Liver (tissue), 9 donors: ENCODE data around the gene CSDE1. TPM values are rescaled to one million over a fixed set of nuclear protein-coding genes. Genes with fewer than 3 reads are reported as not detected.
A peak's percentile ranks its signal among the peaks of the same experiment; 100 is the strongest.
"Not testable (repeated sequence)": the region's sequence is repeated elsewhere in the genome, so short reads cannot be mapped to it uniquely, and the experiment has no call there.

Source experiments
- DNase-seq: peaks from one replicate; pipeline ENCODE4 v3.0.0-alpha.2; 2017; ENCODE audit warnings: low spot score
- H3K27ac ChIP-seq, 2 donors: one replicate each; pipeline ENCODE4 v1.7.0; 2013; ENCODE audit warnings: inconsistent platforms in 2 of 2, low read length in 2 of 2, control low read depth in 1 of 2, low read depth in 1 of 2, mild to moderate bottlenecking in 1 of 2
- H3K27me3 ChIP-seq, 4 donors: one replicate each; pipeline versions ENCODE4 v1.6.1 to v1.7.0; 2013; ENCODE audit warnings: low read length in 3 of 4, inconsistent platforms in 1 of 4, mild to moderate bottlenecking in 1 of 4, moderate library complexity in 1 of 4; ENCODE audit not compliant: control insufficient read depth in 4 of 4, insufficient read depth in 4 of 4
- H3K36me3 ChIP-seq, 4 donors: one replicate each; pipeline versions ENCODE4 v1.6.1 to v1.7.0; 2013; ENCODE audit warnings: low read length in 3 of 4, mild to moderate bottlenecking in 3 of 4, low read depth in 1 of 4, moderate library complexity in 1 of 4; ENCODE audit not compliant: control insufficient read depth in 4 of 4, insufficient read depth in 3 of 4
- H3K4me1 ChIP-seq, 4 donors: one replicate each; pipeline versions ENCODE4 v1.6.1 to v1.7.0; 2013; ENCODE audit warnings: low read length in 3 of 4, mild to moderate bottlenecking in 3 of 4, moderate library complexity in 1 of 4; ENCODE audit not compliant: control insufficient read depth in 4 of 4, insufficient read depth in 4 of 4
- H3K4me3 ChIP-seq, 3 donors: one replicate each; pipeline versions ENCODE4 v1.6.1 to v1.7.0; 2013; ENCODE audit warnings: low read length in 3 of 3, control low read depth in 1 of 3, low read depth in 1 of 3, mild to moderate bottlenecking in 1 of 3
- H3K9ac ChIP-seq, 2 donors: one replicate each; pipeline ENCODE4 v1.7.0; 2013; ENCODE audit warnings: low read length in 2 of 2, mild to moderate bottlenecking in 2 of 2, moderate library complexity in 2 of 2, control low read depth in 1 of 2, low read depth in 1 of 2
- H3K9me3 ChIP-seq, 4 donors: one replicate each; pipeline versions ENCODE4 v1.6.1 to v1.7.0; 2013; ENCODE audit warnings: low read length in 3 of 4; ENCODE audit not compliant: control insufficient read depth in 4 of 4
- ATF3 ChIP-seq: IDR thresholded peaks from 2 replicates; pipeline ENCODE4 v1.6.1; 2016; ENCODE audit warnings: antibody characterized with exemption
- CTCF ChIP-seq: fragments of 150-350 bp; IDR thresholded peaks from 2 replicates; pipeline ENCODE4 v1.5.1; 2017; ENCODE audit warnings: improper control_type of control experiment, low read depth, low read length; ENCODE audit not compliant: missing input control
- EGR1 ChIP-seq, 2 donors: IDR thresholded peaks; 2 replicates each; pipeline ENCODE4 v1.6.1; 2016 to 2018; ENCODE audit warnings: antibody characterized with exemption in 2 of 2, low read depth in 2 of 2
- FOXA2 ChIP-seq: IDR thresholded peaks from 2 replicates; pipeline ENCODE4 v1.6.1; 2016; ENCODE audit warnings: antibody characterized with exemption
- GABPA ChIP-seq, 2 donors: IDR thresholded peaks in 1 of 2; conservative IDR thresholded peaks in 1 of 2; 2 replicates each; pipeline ENCODE4 v1.6.1; 2016; ENCODE audit warnings: antibody characterized with exemption in 2 of 2, mild to moderate bottlenecking in 1 of 2, moderate library complexity in 1 of 2
- HNF4A ChIP-seq, 2 donors: conservative IDR thresholded peaks; 2 replicates each; pipeline ENCODE4 v1.6.1; 2016; ENCODE audit warnings: antibody characterized with exemption in 2 of 2, mild to moderate bottlenecking in 2 of 2
- HNF4G ChIP-seq: IDR thresholded peaks from 2 replicates; pipeline ENCODE4 v1.6.1; 2016; ENCODE audit warnings: antibody characterized with exemption
- JUND ChIP-seq, 2 donors: IDR thresholded peaks; 2 replicates each; pipeline ENCODE4 v1.6.1; 2016; ENCODE audit warnings: antibody characterized with exemption in 2 of 2
- MAX ChIP-seq: IDR thresholded peaks from 2 replicates; pipeline ENCODE4 v1.6.1; 2016; ENCODE audit warnings: antibody characterized with exemption
- NR2F2 ChIP-seq: IDR thresholded peaks from 2 replicates; pipeline ENCODE4 v1.6.1; 2016; ENCODE audit warnings: antibody characterized with exemption
- RAD21 ChIP-seq, 2 donors: IDR thresholded peaks; 2 replicates each; pipeline ENCODE4 v1.6.1; 2016; ENCODE audit warnings: antibody characterized with exemption in 2 of 2, mild to moderate bottlenecking in 2 of 2
- REST ChIP-seq: IDR thresholded peaks from 2 replicates; pipeline ENCODE4 v1.6.1; 2016; ENCODE audit warnings: antibody characterized with exemption, mild to moderate bottlenecking
- RXRA ChIP-seq, 2 donors: IDR thresholded peaks; 2 replicates each; pipeline ENCODE4 v1.6.1; 2017 to 2018; ENCODE audit warnings: antibody characterized with exemption in 2 of 2, mild to moderate bottlenecking in 1 of 2
- SP1 ChIP-seq: IDR thresholded peaks from 2 replicates; pipeline ENCODE4 v1.6.1; 2018; ENCODE audit warnings: antibody characterized with exemption, mild to moderate bottlenecking
- TAF1 ChIP-seq: conservative IDR thresholded peaks from 2 replicates; pipeline ENCODE4 v1.6.1; 2016; ENCODE audit warnings: antibody characterized with exemption, mild to moderate bottlenecking
- YY1 ChIP-seq: IDR thresholded peaks from 2 replicates; pipeline ENCODE4 v1.6.1; 2016; ENCODE audit warnings: antibody characterized with exemption, mild to moderate bottlenecking
- ZBTB33 ChIP-seq: IDR thresholded peaks from 2 replicates; pipeline ENCODE4 v1.6.1; 2016; ENCODE audit warnings: antibody characterized with exemption
- WGBS: extraction: QIAGEN DNeasy Blood & Tissue Kit; methylation state at CpG from one replicate; pipeline ENCODE4 v1.1.7; 2013; 5-methylcytosine and 5-hydroxymethylcytosine counted together
- polyA plus RNA-seq, 2 donors: library from polyadenylated mRNA; stranded (reverse) in 1 of 2; unstranded in 1 of 2; fragments of 200-250 nt in 1 of 2; fragments of >200 nt in 1 of 2; fragmentation: Nextera tagmentation in 1 of 2; extraction: Ambion mirVana in 1 of 2; gene quantifications; one replicate each; pipeline versions ENCODE4 v1.2.1 to v1.2.3, GENCODE V29; 2013 to 2015
- total RNA-seq, 2 donors: library from RNA; depleted of rRNA; stranded (reverse); fragments of >200 nt; gene quantifications; one replicate each; pipeline ENCODE4 v1.2.3, GENCODE V29; 2014
- donor health status: healthy.
- donor health status: healthy.
- donor health status: healthy.
- donor health status: healthy.
- donor health status: healthy.

Gene CSDE1
- total and polyA plus RNA-seq, 4 donors: 63.7 to 376 (median 132) TPM

- no peak for DNase-seq
- Histone ChIP-seq H3K36me3 (peaks cover 4 to 29% (median 15%) of the 10 kb centered on the region in 4 donors), H3K27ac (peak overlapping the region; percentile 58 to 86), H3K9me3 (no peaks in the 10 kb centered on the region), H3K27me3 (no peaks in the 10 kb centered on the region), H3K4me3 (peak overlapping the region; percentile 58 to 76 (median 76)), H3K4me1 (peaks cover 0 to 13% (median 8%) of the 10 kb centered on the region in 4 donors), H3K9ac (peak overlapping the region; percentile 2 to 63)
- TF ChIP-seq HNF4A (conservative IDR thresholded peaks at IDR 0.05): no peak
- no peak for TF ChIP-seq TAF1
- TF ChIP-seq ATF3: no peak
- no peak for TF ChIP-seq FOXA2
- no peak for TF ChIP-seq RAD21 (IDR thresholded peaks at IDR 0.05)
- TF ChIP-seq EGR1 (IDR thresholded peaks at IDR 0.05; ENCODE audit: low read depth in 2 of 2): no peak
- TF ChIP-seq RXRA (IDR thresholded peaks at IDR 0.05): no peak
- no peak for TF ChIP-seq NR2F2
- no peak for TF ChIP-seq REST
- no peak for TF ChIP-seq YY1
- no peak for TF ChIP-seq SP1
- TF ChIP-seq ZBTB33: no peak
Observed at GRCh38 chr1:114779722-114780121, 21.9 kb upstream of the CSDE1 start.

GRCh38 chr1:114776726-114777125 is 18.9 kb upstream of the CSDE1 start:
- not testable (repeated sequence) for DNase-seq, H3K4me3 ChIP-seq, H3K9ac ChIP-seq, H3K27ac ChIP-seq, H3K9me3 ChIP-seq, H3K27me3 ChIP-seq
- WGBS: 97% methylated on average over 4 of the region's 4 CpGs
- peaks cover 6 to 47% (median 33%) of the 10 kb centered on the region in 4 donors for H3K36me3 ChIP-seq
- H3K4me1 ChIP-seq: peaks cover 0 to 13% (median 8%) of the 10 kb centered on the region in 4 donors

GRCh38 chr1:114771992-114772391 is 14.2 kb upstream of the CSDE1 start:
- Histone ChIP-seq H3K27ac (no peak overlapping the region), H3K9ac (no peak overlapping the region), H3K27me3 (no peaks in the 10 kb centered on the region), H3K4me1 (no peaks in the 10 kb centered on the region), H3K9me3 (no peaks in the 10 kb centered on the region), H3K36me3 (peaks cover 5 to 51% (median 35%) of the 10 kb centered on the region in 4 donors), H3K4me3 (no peak overlapping the region)
- DNase-seq: no peak
- 96% methylated on average over 1 of the region's 1 CpG for WGBS
- TF ChIP-seq CTCF (no peak), HNF4G (no peak), MAX (no peak), REST (no peak), RXRA (IDR thresholded peaks at IDR 0.05) (no peak), RAD21 (IDR thresholded peaks at IDR 0.05) (no peak), GABPA (IDR thresholded peaks at IDR 0.05 in 1 of 2, conservative IDR thresholded peaks at IDR 0.05 in 1 of 2) (no peak), SP1 (no peak), EGR1 (IDR thresholded peaks at IDR 0.05; ENCODE audit: low read depth in 2 of 2) (no peak), JUND (IDR thresholded peaks at IDR 0.05) (no peak), NR2F2 (no peak), HNF4A (conservative IDR thresholded peaks at IDR 0.05) (no peak)
